Tibial nerve (tissue), 4 donors: ENCODE results near the gene CYFIP2. TPM values are rescaled to one million over a fixed set of nuclear protein-coding genes. Genes with fewer than 3 reads are reported as not detected.

ENCODE experiments used
- DNase-seq, 2 donors: peaks; one replicate each; pipeline ENCODE4 v3.0.0-alpha.2; 2019; ENCODE audit warnings: low spot score in 2 of 2
- H3K27ac ChIP-seq, 4 donors: fragments of 200-600 bp; sonication (generic) in 3 of 4; one replicate each; pipeline ENCODE4 v1.5.1; 2017 to 2019; ENCODE audit warnings: mild to moderate bottlenecking in 1 of 4
- H3K27me3 ChIP-seq, 2 donors: fragments of 200-600 bp; sonication (generic) in 1 of 2; one replicate each; pipeline versions ENCODE4 v1.5.1 to v1.6.0; 2017 to 2019
- H3K36me3 ChIP-seq, 3 donors: fragments of 200-600 bp; sonication (generic); one replicate each; pipeline ENCODE4 v1.5.1; 2018 to 2019
- H3K4me1 ChIP-seq, 4 donors: fragments of 200-600 bp; sonication (generic) in 3 of 4; one replicate each; pipeline ENCODE4 v1.5.1; 2017 to 2019
- H3K4me3 ChIP-seq, 4 donors: fragments of 200-600 bp; sonication (generic) in 3 of 4; one replicate each; pipeline ENCODE4 v1.5.1; 2017 to 2019; ENCODE audit warnings: mild to moderate bottlenecking in 1 of 4, moderate library complexity in 1 of 4
- H3K9me3 ChIP-seq, 4 donors: fragments of 200-600 bp; sonication (generic) in 3 of 4; one replicate each; pipeline ENCODE4 v1.5.1; 2017 to 2019
- CTCF ChIP-seq, 5 experiments: fragments of 200-600 bp in 3 of 5; fragments of 450-650 bp in 2 of 5; sonication (generic) in 3 of 5; IDR thresholded peaks; one replicate each; pipeline ENCODE4 v1.5.1; 2016 to 2019; ENCODE audit warnings: antibody characterized with exemption in 5 of 5, mild to moderate bottlenecking in 3 of 5, moderate library complexity in 2 of 5
- EP300 ChIP-seq, 2 donors: sonication (generic); formaldehyde crosslinking; IDR thresholded peaks; one replicate each; pipeline ENCODE4 v1.6.1; 2017; ENCODE audit warnings: antibody characterized with exemption in 2 of 2, mild to moderate bottlenecking in 1 of 2
- POLR2A ChIP-seq, 2 donors: fragments of 450-650 bp; IDR thresholded peaks; one replicate each; pipeline ENCODE4 v1.6.1; 2017; ENCODE audit warnings: antibody characterized with exemption in 2 of 2, mild to moderate bottlenecking in 2 of 2, moderate library complexity in 2 of 2
- WGBS, 2 donors: methylation state at CpG; one replicate each; pipeline ENCODE4 v1.1.5; 2018; 5-methylcytosine and 5-hydroxymethylcytosine counted together
- total RNA-seq, 4 donors: library from RNA; depleted of rRNA; stranded (reverse); fragments of >200 nt; gene quantifications; one replicate each; pipeline ENCODE4 v1.1.0, GENCODE V29; 2016

CYFIP2 gene
- total RNA-seq, 4 donors from 2014 or later = 14.4 to 27.3 (median 18.0) TPM

GRCh38 chr5:157343842-157344790 lies 78.2 kb downstream of the CYFIP2 start:
- no peak for DNase-seq
- Histone ChIP-seq H3K36me3 (peaks cover 0 to 48% (median 0%) of the 10 kb centered on the region in 3 donors), H3K9me3 (no peaks in the 10 kb centered on the region), H3K27me3 (no peaks in the 10 kb centered on the region), H3K27ac (peak overlapping the region in 1 of 4 donors; percentile 47), H3K4me1 (peaks cover 0 to 3% (median 0%) of the 10 kb centered on the region in 4 donors), H3K4me3 (no peak overlapping the region)
- TF ChIP-seq CTCF (IDR thresholded peaks at IDR 0.05) (no peak), EP300 (IDR thresholded peaks at IDR 0.05) (no peak), POLR2A (IDR thresholded peaks at IDR 0.05) (no peak)
- WGBS, 2 donors = 91% methylated on average over 14 of the region's 14 CpGs

GRCh38 chr5:157345067-157345466 lies 79.1 kb downstream of the CYFIP2 start:
- H3K9me3 ChIP-seq = no peaks in the 10 kb centered on the region
- H3K4me1 ChIP-seq = peaks cover 0 to 3% (median 0%) of the 10 kb centered on the region in 4 donors
- H3K4me3 ChIP-seq = no peak overlapping the region
- no peak overlapping the region for H3K27ac ChIP-seq
- TF ChIP-seq EP300 (IDR thresholded peaks at IDR 0.05) (no peak), CTCF (IDR thresholded peaks at IDR 0.05) (no peak), POLR2A (IDR thresholded peaks at IDR 0.05) (no peak)
- WGBS, 2 donors = 76 to 88% methylated on average over 7 of the region's 7 CpGs
- H3K27me3 ChIP-seq = no peaks in the 10 kb centered on the region
- H3K36me3 ChIP-seq = peaks cover 0 to 38% (median 0%) of the 10 kb centered on the region in 3 donors
- no peak for DNase-seq

- TF ChIP-seq CTCF (IDR thresholded peaks at IDR 0.05) (no peak), POLR2A (IDR thresholded peaks at IDR 0.05) (no peak), EP300 (IDR thresholded peaks at IDR 0.05) (no peak)
- Histone ChIP-seq H3K4me1 (peaks cover 0 to 3% (median 0%) of the 10 kb centered on the region in 4 donors), H3K27me3 (no peaks in the 10 kb centered on the region), H3K36me3 (peaks cover 0 to 34% (median 0%) of the 10 kb centered on the region in 3 donors), H3K27ac (no peak overlapping the region), H3K9me3 (no peaks in the 10 kb centered on the region), H3K4me3 (no peak overlapping the region)
- DNase-seq = no peak
- 87 to 93% methylated on average over 6 of the region's 6 CpGs for WGBS, 2 donors
These were observed 79.6 kb downstream of the CYFIP2 start for GRCh38 chr5:157345485-157345884.

- 51 to 62% methylated on average over 15 of the region's 15 CpGs for WGBS, 2 donors
- no peak for DNase-seq
- TF ChIP-seq EP300 (IDR thresholded peaks at IDR 0.05) = no peak
- no peak for TF ChIP-seq POLR2A (IDR thresholded peaks at IDR 0.05)
- TF ChIP-seq CTCF (IDR thresholded peaks at IDR 0.05) = no peak
These were observed 81.6 kb downstream of the CYFIP2 start for GRCh38 chr5:157347301-157348048.

More at GRCh38 chr5:157347301-157348048, 81.6 kb downstream of the CYFIP2 start:
- H3K36me3 ChIP-seq = peaks cover 0 to 20% (median 0%) of the 10 kb centered on the region in 3 donors
- H3K27me3 ChIP-seq = no peaks in the 10 kb centered on the region
- no peaks in the 10 kb centered on the region for H3K9me3 ChIP-seq
- peaks cover 0 to 3% (median 0%) of the 10 kb centered on the region in 4 donors for H3K4me1 ChIP-seq
- peak overlapping the region in 2 of 4 donors; percentile 18 to 50 for H3K27ac ChIP-seq
- no peak overlapping the region for H3K4me3 ChIP-seq
